K562 (cell line): ENCODE data around the gene F11R. TPM values are rescaled to one million over a fixed set of nuclear protein-coding genes. Genes with fewer than 3 reads are reported as not detected.

Experiments used
- ATAC-seq: fragments of 200-7000 bp; cut with Tn5 transposase; 3 replicates; pipeline ENCODE4 v1.9.1; 2020; ENCODE audit warnings: moderate library complexity
- Bru-seq: library from RNA; stranded (reverse); fragments of 400-500 nt; gene quantifications from one replicate; lab custom pipeline; 2021; lab: Mats Ljungman, UMichigan
- BruChase-seq, 2 experiments: library from RNA; stranded (reverse); fragments of 400-500 nt; gene quantifications; one replicate each; lab custom pipeline; 2021; lab: Mats Ljungman, UMichigan
- BruUV-seq: library from RNA; stranded (reverse); fragments of 400-500 nt; replicated peaks from 2 replicates; lab custom pipeline; 2021; lab: Mats Ljungman, UMichigan
- CTCF ChIA-PET: fragments of 300-600 bp; formaldehyde crosslinking; extraction: SDS; loops from one replicate; lab custom pipeline; 2021; ENCODE audit warnings: low intra/inter-chr PET ratio; lab: Yijun Ruan, JAX
- POLR2A ChIA-PET: fragments of 300-600, 350-650 bp; sonication (Branson Sonifier 250); formaldehyde crosslinking; extraction: SDS; loops from one replicate; lab custom pipeline; 2021; ENCODE audit warnings: antibody characterized with exemption, inconsistent platforms; lab: Yijun Ruan, JAX
- DNase-seq, 4 experiments: peaks; one replicate each; pipeline versions ENCODE4 v3.0.0 to v3.0.0-alpha.2; 2011 to 2018; ENCODE audit warnings: low spot score in 3 of 4, mixed read lengths in 3 of 4; ENCODE audit errors: extremely low read depth in 1 of 4
- FAIRE-seq: peaks from 2 replicates; lab custom pipeline; 2011; peaks lifted over from hg19 to GRCh38; lab: Jason Lieb, UNC
- H2AFZ ChIP-seq: 2 replicates; pipeline ENCODE4 v1.6.0; 2011; ENCODE audit warnings: low read depth, low read length, control low read depth, inconsistent platforms
- H3K27ac ChIP-seq: fragments of 200-600 bp; 3 replicates; pipeline ENCODE4 v1.8.0; 2011; ENCODE audit warnings: low read depth, mild to moderate bottlenecking, control low read depth, inconsistent platforms, low read length, moderate library complexity, mixed read lengths; ENCODE audit errors: extremely low read depth
- H3K27me3 ChIP-seq, 2 experiments: fragments of 300-600 bp in 1 of 2; 2 replicates in 1 of 2; 3 replicates in 1 of 2; pipeline versions ENCODE4 v1.6.0 to v1.8.0; 2011; ENCODE audit warnings: inconsistent platforms in 2 of 2, low read length in 2 of 2, mild to moderate bottlenecking in 1 of 2, mixed read lengths in 1 of 2, moderate library complexity in 1 of 2; ENCODE audit not compliant: control insufficient read depth in 2 of 2, insufficient read depth in 2 of 2
- H3K36me3 ChIP-seq: fragments of 300-600 bp; 3 replicates; pipeline ENCODE4 v1.8.0; 2011; ENCODE audit warnings: mild to moderate bottlenecking, low read length, inconsistent platforms; ENCODE audit not compliant: control insufficient read depth, insufficient read depth
- H3K4me1 ChIP-seq, 2 experiments: fragments of 200-600 bp in 1 of 2; replicated peaks in 1 of 2; 2 replicates in 1 of 2; 3 replicates in 1 of 2; pipeline versions ENCODE4 v1.5.1 to v1.8.0; 2011; ENCODE audit warnings: inconsistent platforms in 2 of 2, low read length in 2 of 2, mild to moderate bottlenecking in 1 of 2, mixed read lengths in 1 of 2, moderate library complexity in 1 of 2; ENCODE audit not compliant: control insufficient read depth in 2 of 2, insufficient read depth in 2 of 2
- H3K4me2 ChIP-seq: 2 replicates; pipeline ENCODE4 v1.6.1; 2011; ENCODE audit warnings: low read length, control low read depth, inconsistent platforms, mixed read lengths; ENCODE audit not compliant: insufficient read depth
- H3K4me3 ChIP-seq: fragments of 200-600 bp; sonication (generic), shearing (Covaris generic); 2 replicates; pipeline ENCODE4 v1.5.1; 2016; ENCODE audit warnings: control low read depth, inconsistent platforms
- H3K79me2 ChIP-seq: fragments of 200-600 bp; 3 replicates; pipeline ENCODE4 v1.8.0; 2011; ENCODE audit warnings: low read length, inconsistent platforms; ENCODE audit not compliant: control insufficient read depth, insufficient read depth
- H3K9ac ChIP-seq, 2 experiments: 2 replicates each; pipeline versions ENCODE4 v1.6.0 to v1.6.1; 2011; ENCODE audit warnings: low read depth in 2 of 2, low read length in 2 of 2, control low read depth in 1 of 2, inconsistent platforms in 1 of 2, mild to moderate bottlenecking in 1 of 2, mixed read lengths in 1 of 2; ENCODE audit not compliant: insufficient read depth in 1 of 2
- H3K9me1 ChIP-seq: one replicate; pipeline ENCODE4 v1.6.0; 2011; ENCODE audit warnings: inconsistent platforms, mild to moderate bottlenecking, low read length, moderate library complexity; ENCODE audit not compliant: control insufficient read depth, insufficient read depth
- H3K9me3 ChIP-seq: replicated peaks from 2 replicates; pipeline ENCODE4 v1.5.1; 2011; ENCODE audit warnings: low read depth, low read length, inconsistent platforms; ENCODE audit not compliant: control insufficient read depth, insufficient read depth
- H4K20me1 ChIP-seq: replicated peaks from 2 replicates; pipeline ENCODE4 v1.6.1; 2011; ENCODE audit warnings: low read length, inconsistent platforms, mixed read lengths; ENCODE audit not compliant: control insufficient read depth, insufficient read depth
- FOXJ2 ChIP-seq: fragments of 200-800 bp; sonication (Bioruptor generic); IDR thresholded peaks from 2 replicates; pipeline ENCODE4 v1.6.1; 2016; ENCODE audit warnings: missing genetic modification characterization, missing compliant biosample characterization
- JUND ChIP-seq, 2 experiments: IDR thresholded peaks; 2 replicates in 1 of 2; 3 replicates in 1 of 2; pipeline ENCODE4 v1.6.1; 2011; ENCODE audit warnings: borderline replicate concordance in 2 of 2, low read depth in 2 of 2, low read length in 2 of 2, improper control_type of control experiment in 1 of 2, missing biosample characterization in 1 of 2, missing genetic modification characterization in 1 of 2, missing genetic modification reagents in 1 of 2
- RAD21 ChIP-seq, 2 experiments: fragments of 250-450 bp in 1 of 2; fragments of 450-650 bp in 1 of 2; sonication (Bioruptor Pico) in 1 of 2; formaldehyde crosslinking in 1 of 2; IDR thresholded peaks in 1 of 2; conservative IDR thresholded peaks in 1 of 2; 2 replicates each; pipeline versions ENCODE4 v1.4.0 to v1.8.0; 2020 to 2022; ENCODE audit warnings: mild to moderate bottlenecking in 2 of 2, moderate library complexity in 1 of 2
- SMARCA5 ChIP-seq: fragments of 450-650 bp; IDR thresholded peaks from 2 replicates; pipeline ENCODE4 v1.6.1; 2016
- YY1 ChIP-seq, 3 experiments: IDR thresholded peaks; 2 replicates each; pipeline ENCODE4 v1.6.1; 2011; ENCODE audit warnings: low read length in 2 of 3, mild to moderate bottlenecking in 2 of 3, moderate library complexity in 2 of 3, borderline replicate concordance in 1 of 3, control low read depth in 1 of 3, low read depth in 1 of 3; ENCODE audit not compliant: insufficient read depth in 3 of 3, insufficient replicate concordance in 2 of 3, control insufficient read depth in 1 of 3, insufficient read length in 1 of 3; ENCODE audit errors: extremely low read depth in 1 of 3
- WGBS: fragments of 100-300 bp; shearing (Covaris generic); methylation state at CpG from one replicate; pipeline ENCODE4 v1.1.6; 2016; ENCODE audit warnings: low coverage, mixed read lengths; ENCODE audit not compliant: insufficient coverage; ENCODE audit errors: missing lambda C conversion rate; 5-methylcytosine and 5-hydroxymethylcytosine counted together
- in situ Hi-C: fragments of 300-500 bp; cut with MboI; formaldehyde crosslinking; loops from 4 replicates; pipeline ENCODE4 v1.15.0; 2018; ENCODE audit warnings: inconsistent platforms, mixed read lengths
- intact Hi-C: fragments of 100-400 bp; cut with micrococcal nuclease; formaldehyde crosslinking; loops from 2 replicates; pipeline ENCODE4 v1.14.2; 2022
- long read RNA-seq, 3 experiments: library from polyadenylated mRNA in 2 of 3; library from RNA in 1 of 3; unstranded in 2 of 3; stranded (forward) in 1 of 3; transcript quantifications; one replicate each; pipeline ENCODE4 v2.0.0, GENCODE V29; 2019 to 2022
- polyA minus RNA-seq, 3 experiments: library from RNA; depleted of rRNA, polyadenylated mRNA; stranded (reverse); fragments of >200 nt; gene quantifications; 2 replicates each; pipeline ENCODE4 v1.2.3, GENCODE V29; 2011
- polyA plus RNA-seq, 8 experiments: library from polyadenylated mRNA; depleted of rRNA in 4 of 8; stranded (reverse) in 5 of 8; unstranded in 3 of 8; fragments of >200 nt; fragmentation: Nextera tagmentation in 2 of 8; fragmentation: Illumina TruSeq in 1 of 8; extraction: Ambion mirVana in 2 of 8; extraction: Trizol in 1 of 8; gene quantifications; 2 replicates each; pipeline versions ENCODE4 v1.2.1 to v1.2.3, GENCODE V29; 2011 to 2014; ENCODE audit warnings: inconsistent platforms in 1 of 8, missing spikeins in 1 of 8
- total RNA-seq, 7 experiments: library from RNA; depleted of rRNA in 6 of 7; stranded (reverse); fragments of >200 nt in 6 of 7; fragmentation: Illumina TruSeq in 2 of 7; extraction: Trizol in 2 of 7; gene quantifications; 2 replicates each; pipeline versions ENCODE4 v1.2.1 to v1.2.3, GENCODE V29; 2011 to 2021; ENCODE audit warnings: low replicate concordance in 1 of 7
- TF ChIP-seq, protein P1 (sequence below): fragments of 250-450 bp; sonication (Bioruptor Pico); IDR thresholded peaks from 2 replicates; pipeline ENCODE4 v1.5.0; 2022; ENCODE audit warnings: mild to moderate bottlenecking
- TF ChIP-seq, protein P2 (sequence below), 3 experiments: fragments of 200-800 bp in 1 of 3; fragments of 250-450 bp in 1 of 3; fragments of 450-650 bp in 1 of 3; sonication (Bioruptor Pico) in 1 of 3; sonication (Bioruptor generic) in 1 of 3; formaldehyde crosslinking in 1 of 3; IDR thresholded peaks; 2 replicates each; pipeline versions ENCODE4 v1.6.1 to v1.8.0; 2016 to 2022; ENCODE audit warnings: mild to moderate bottlenecking in 2 of 3, missing genetic modification characterization in 2 of 3, missing compliant biosample characterization in 1 of 3, moderate library complexity in 1 of 3

F11R gene
- total RNA-seq (2011; cell fraction: chromatin; rRNA removed; ENCODE audit: low replicate concordance): 141 and 286 TPM in 2 replicates
- 122 and 178 TPM in 2 replicates for total RNA-seq (2011; cell fraction: nucleolus; rRNA removed)
- total RNA-seq (2011; cell fraction: nucleoplasm; rRNA removed): 177 and 186 TPM in 2 replicates
- 27.4 and 33.9 TPM in 2 replicates for total RNA-seq (2014; rRNA removed)
- total RNA-seq (2014; rRNA removed; fragmentation: Illumina TruSeq; extraction: Trizol): 66.3 and 74.4 TPM in 2 replicates
- total RNA-seq (2015; rRNA removed; fragmentation: Illumina TruSeq; extraction: Trizol): 45.6 and 46.4 TPM in 2 replicates
- 52.9 and 60.6 TPM in 2 replicates for total RNA-seq (2021)
- 187 and 204 TPM in 2 replicates for polyA plus RNA-seq (2011; rRNA removed)
- 165 and 171 TPM in 2 replicates for polyA plus RNA-seq (2011; cell fraction: cytosol; rRNA removed)
- 81.4 and 97.5 TPM in 2 replicates for polyA plus RNA-seq (2011; cell fraction: nucleus; rRNA removed)
- 38.5 and 65.7 TPM in 2 replicates for polyA plus RNA-seq (2012)
- 101 and 117 TPM in 2 replicates for polyA plus RNA-seq (2014; fragmentation: Illumina TruSeq; extraction: Trizol)
- 10 to 100 TPM; 30.6 to 52.5 TPM for polyA plus RNA-seq (2014; fragmentation: Nextera tagmentation; extraction: Ambion mirVana)
- 29.3 and 34.0 TPM in 2 replicates for polyA plus RNA-seq (2014; rRNA removed)
- 160 and 231 TPM in 2 replicates for polyA minus RNA-seq (2011; rRNA and poly(A)+ RNA removed)
- 62.2 and 87.5 TPM in 2 replicates for polyA minus RNA-seq (2011; cell fraction: cytosol; rRNA and poly(A)+ RNA removed)
- 21.8 and 42.3 TPM in 2 replicates for polyA minus RNA-seq (2011; cell fraction: nucleus; rRNA and poly(A)+ RNA removed)
- Bru-seq, nascent RNA: percentile 82 among the genes with signal in this experiment
- percentile 89 among the genes with signal in this experiment for BruChase-seq, experiment 1, labeled RNA remaining after a 2-hour chase
- percentile 94 among the genes with signal in this experiment for BruChase-seq, experiment 2, labeled RNA remaining after a 6-hour chase
- long read RNA-seq, experiment 1, partial matches to known transcripts: 1 of 88 reads
- long read RNA-seq, experiment 1, other reads (novel, unspliced or antisense): 87 of 88 reads
- long read RNA-seq, experiment 2, partial matches to known transcripts: 0 of 69 reads
- long read RNA-seq, experiment 2, other reads (novel, unspliced or antisense): 69 of 69 reads
- long read RNA-seq, experiment 3, partial matches to known transcripts: 2 of 6 reads
- long read RNA-seq, experiment 3, other reads (novel, unspliced or antisense): 4 of 6 reads

GRCh38 chr1:161020509-161021164 is at the start of gene F11R:
F11R (minus strand) TSS chr1:161021152; CDS start chr1:161021073, 79 bp downstream.
- Histone ChIP-seq H3K9me3 (no peaks in the 10 kb centered on the region), H4K20me1 (no peaks in the 10 kb centered on the region), H3K4me2 (peak within 1 kb of the TSS; percentile 97), H3K36me3 (0 out of 3 replicates have a peak, but pooled peaks cover 2% of the 10 kb centered on the region), H3K9me1 (peaks cover 3% of the 10 kb centered on the region), H3K9ac (peak within 1 kb of the TSS; percentile 88 to 90), H3K27me3 (no peaks in the 10 kb centered on the region), H3K27ac (peak within 1 kb of the TSS; percentile 96), H3K4me3 (peak within 1 kb of the TSS; percentile 87), H3K79me2 (peaks cover 52% of the 10 kb centered on the region), H2AFZ (peak within 1 kb of the TSS; percentile 99), H3K4me1 (peaks cover 26 to 30% of the 10 kb centered on the region in 2 experiments)
- DNase-seq (peak; percentile 88 to 96 (median 92)), FAIRE-seq (peak; percentile 89), ATAC-seq (peak; percentile 89)
- intact Hi-C loops (loop anchor here (1.0 kb wide), 2 partner anchors 11 to 23 kb away; no protein-coding TSS in a partner anchor), in situ Hi-C loops (no loop called here)
- POLR2A ChIA-PET: interaction anchor here (0.6 to 3.9 kb wide), 24 partner anchors 9 to 469 kb away, joined by 3 to 19 read pairs (median 3); partner anchors contain the start of genes PPOX, TSTD1, UFC1 and USF1
- TSS peak; percentile 64 for BruUV-seq
- 2% methylated on average over 32 of the region's 36 CpGs for WGBS
- CTCF ChIA-PET: no interaction called here
- TF ChIP-seq, protein P1, sequence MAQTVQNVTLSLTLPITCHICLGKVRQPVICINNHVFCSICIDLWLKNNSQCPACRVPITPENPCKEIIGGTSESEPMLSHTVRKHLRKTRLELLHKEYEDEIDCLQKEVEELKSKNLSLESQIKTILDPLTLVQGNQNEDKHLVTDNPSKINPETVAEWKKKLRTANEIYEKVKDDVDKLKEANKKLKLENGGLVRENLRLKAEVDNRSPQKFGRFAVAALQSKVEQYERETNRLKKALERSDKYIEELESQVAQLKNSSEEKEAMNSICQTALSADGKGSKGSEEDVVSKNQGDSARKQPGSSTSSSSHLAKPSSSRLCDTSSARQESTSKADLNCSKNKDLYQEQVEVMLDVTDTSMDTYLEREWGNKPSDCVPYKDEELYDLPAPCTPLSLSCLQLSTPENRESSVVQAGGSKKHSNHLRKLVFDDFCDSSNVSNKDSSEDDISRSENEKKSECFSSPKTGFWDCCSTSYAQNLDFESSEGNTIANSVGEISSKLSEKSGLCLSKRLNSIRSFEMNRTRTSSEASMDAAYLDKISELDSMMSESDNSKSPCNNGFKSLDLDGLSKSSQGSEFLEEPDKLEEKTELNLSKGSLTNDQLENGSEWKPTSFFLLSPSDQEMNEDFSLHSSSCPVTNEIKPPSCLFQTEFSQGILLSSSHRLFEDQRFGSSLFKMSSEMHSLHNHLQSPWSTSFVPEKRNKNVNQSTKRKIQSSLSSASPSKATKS (CRISPR knock-in tag): no peak
- TF ChIP-seq, protein P2, sequence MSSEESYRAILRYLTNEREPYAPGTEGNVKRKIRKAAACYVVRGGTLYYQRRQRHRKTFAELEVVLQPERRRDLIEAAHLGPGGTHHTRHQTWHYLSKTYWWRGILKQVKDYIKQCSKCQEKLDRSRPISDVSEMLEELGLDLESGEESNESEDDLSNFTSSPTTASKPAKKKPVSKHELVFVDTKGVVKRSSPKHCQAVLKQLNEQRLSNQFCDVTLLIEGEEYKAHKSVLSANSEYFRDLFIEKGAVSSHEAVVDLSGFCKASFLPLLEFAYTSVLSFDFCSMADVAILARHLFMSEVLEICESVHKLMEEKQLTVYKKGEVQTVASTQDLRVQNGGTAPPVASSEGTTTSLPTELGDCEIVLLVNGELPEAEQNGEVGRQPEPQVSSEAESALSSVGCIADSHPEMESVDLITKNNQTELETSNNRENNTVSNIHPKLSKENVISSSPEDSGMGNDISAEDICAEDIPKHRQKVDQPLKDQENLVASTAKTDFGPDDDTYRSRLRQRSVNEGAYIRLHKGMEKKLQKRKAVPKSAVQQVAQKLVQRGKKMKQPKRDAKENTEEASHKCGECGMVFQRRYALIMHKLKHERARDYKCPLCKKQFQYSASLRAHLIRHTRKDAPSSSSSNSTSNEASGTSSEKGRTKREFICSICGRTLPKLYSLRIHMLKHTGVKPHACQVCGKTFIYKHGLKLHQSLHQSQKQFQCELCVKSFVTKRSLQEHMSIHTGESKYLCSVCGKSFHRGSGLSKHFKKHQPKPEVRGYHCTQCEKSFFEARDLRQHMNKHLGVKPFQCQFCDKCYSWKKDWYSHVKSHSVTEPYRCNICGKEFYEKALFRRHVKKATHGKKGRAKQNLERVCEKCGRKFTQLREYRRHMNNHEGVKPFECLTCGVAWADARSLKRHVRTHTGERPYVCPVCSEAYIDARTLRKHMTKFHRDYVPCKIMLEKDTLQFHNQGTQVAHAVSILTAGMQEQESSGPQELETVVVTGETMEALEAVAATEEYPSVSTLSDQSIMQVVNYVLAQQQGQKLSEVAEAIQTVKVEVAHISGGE (CRISPR knock-in tag; IDR thresholded peaks at IDR 0.05): no peak
- TF ChIP-seq RAD21 (CRISPR knock-in tag; conservative IDR thresholded peaks at IDR 0.05 in 1 of 2, IDR thresholded peaks at IDR 0.05 in 1 of 2) (peak; percentile 35 to 57), JUND (IDR thresholded peaks at IDR 0.05; ENCODE audit: borderline replicate concordance, low read depth, low read length) (peak; percentile 76), JUND (tag; IDR thresholded peaks at IDR 0.05; ENCODE audit: borderline replicate concordance, low read depth, low read length) (no peak; the same call in 2 of the 3 replicates), YY1 (IDR thresholded peaks at IDR 0.05; ENCODE audit: borderline replicate concordance in 1 of 3, control insufficient read depth in 1 of 3, extremely low read depth in 1 of 3, insufficient read depth in 3 of 3, insufficient read length in 1 of 3, insufficient replicate concordance in 2 of 3, low read depth in 1 of 3, low read length in 2 of 3) (peak in 2 of 3 experiments; percentile 27 to 30), FOXJ2 (tag) (no peak), SMARCA5 (no peak)
